Activated CD4-positive, alpha-beta T cell treated with anti-CD3 and anti-CD28 coated beads, Interleukin-2, amount 50 U/mL, for 48 hours (primary cell): ENCODE results near the gene CNGA2.
A peak's percentile ranks its signal among the peaks of the same experiment; 100 is the strongest.

Experiments
- DNase-seq, 2 experiments: peaks; one replicate each; pipeline ENCODE4 v3.0.0-alpha.2; 2020

The CNGA2 gene

DNA sequence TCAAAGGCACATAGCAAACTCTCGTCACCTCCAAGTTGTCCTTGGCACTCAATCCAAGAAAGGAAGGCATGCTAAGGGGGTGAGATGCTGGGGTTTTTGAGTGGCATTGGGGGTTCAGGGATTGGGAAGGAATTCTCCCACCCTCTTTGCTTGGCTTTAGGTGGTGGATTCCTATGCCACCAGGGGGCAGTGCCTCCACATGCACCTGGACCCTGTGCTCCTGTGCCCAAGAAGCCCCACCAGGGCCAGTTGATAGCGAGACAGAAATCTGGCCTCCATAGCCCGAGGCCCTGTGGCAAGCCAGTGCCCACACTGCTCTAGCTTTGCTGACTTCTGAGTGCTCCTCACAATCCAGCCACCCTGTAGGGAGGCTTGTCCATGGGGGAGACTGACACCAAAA is 20.7 kb upstream of the CNGA2 start:
- peak; percentile 3 to 10 for DNase-seq

GRCh38 chrX:151714362-151714761 is 20.2 kb upstream of the CNGA2 start:
- no peak for DNase-seq

DNA sequence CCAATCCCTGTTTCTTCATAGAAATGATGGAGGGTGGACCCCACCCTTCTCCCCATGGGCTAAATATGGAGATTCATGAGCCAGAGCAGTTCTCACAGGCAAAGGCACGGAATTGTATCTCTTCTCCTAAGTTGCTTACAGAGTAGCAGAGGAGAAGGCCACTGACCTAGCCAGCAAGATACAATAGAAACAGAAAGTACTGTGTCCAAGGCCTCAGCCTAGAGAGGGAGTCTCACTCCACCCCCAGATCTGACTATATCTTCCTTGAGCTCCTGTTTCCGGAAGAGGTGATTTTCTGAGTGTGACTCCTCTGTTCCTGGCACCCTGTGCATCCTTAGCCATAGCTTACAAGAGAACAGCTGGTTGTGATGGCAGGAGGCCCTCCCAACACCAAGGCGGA is 18.8 kb upstream of the CNGA2 start, which contains the start of gene FATE1:
Gene FATE1 (plus strand): TSS at position 284 of the 400 bp plus-strand sequence. CDS start 85 bp downstream, at position 369.
- no peak for DNase-seq

GRCh38 chrX:151722241-151722846 is 12.2 kb upstream of the CNGA2 start:
- peak in 1 of 2 experiments; percentile 2 for DNase-seq

GRCh38 chrX:151723156-151723760 is 11.3 kb upstream of the CNGA2 start:
- DNase-seq, result no peak

DNA sequence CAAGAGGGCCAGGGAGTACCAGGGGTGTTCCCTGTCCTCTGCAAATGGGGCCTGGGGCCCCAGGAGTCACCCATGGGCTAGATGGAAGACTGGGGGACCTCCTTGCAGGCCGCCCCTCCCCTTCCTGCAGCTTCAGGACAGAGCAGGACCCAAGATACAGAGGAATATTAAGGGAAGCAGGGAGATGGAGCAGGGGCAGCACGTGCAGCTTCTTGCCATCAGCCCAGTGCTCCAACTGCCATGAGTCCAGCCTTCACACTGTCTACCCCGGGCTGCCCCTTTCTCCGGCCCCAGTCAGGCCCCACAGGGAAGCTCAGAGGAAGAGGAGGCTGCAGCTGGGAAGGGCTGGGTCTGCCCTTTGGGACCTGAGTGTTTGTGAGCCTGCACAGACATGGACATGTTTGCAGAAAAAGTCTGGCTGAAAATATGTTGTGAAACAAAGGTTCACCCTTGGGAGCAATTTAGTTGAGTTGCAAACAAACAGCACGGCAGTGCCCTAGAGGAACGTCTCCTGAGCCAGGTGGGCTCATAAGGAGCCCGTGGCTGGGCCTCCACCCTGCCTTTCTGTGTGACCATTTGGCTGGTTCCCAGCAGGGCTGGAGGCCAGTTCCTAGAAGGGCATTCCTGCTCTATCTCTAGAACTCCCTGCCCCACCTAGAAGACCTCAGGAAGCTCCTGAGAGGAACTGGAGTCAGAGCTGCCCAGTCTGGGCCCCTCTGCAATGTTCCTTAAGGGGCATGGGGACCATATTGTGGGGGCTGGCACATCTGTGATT is 9.8 kb upstream of the CNGA2 start:
- DNase-seq, result no peak

- no peak for DNase-seq
These were observed 9.3 kb upstream of the CNGA2 start for GRCh38 chrX:151725338-151725614.

- DNase-seq, result no peak
These were observed 7.8 kb upstream of the CNGA2 start for GRCh38 chrX:151726751-151727150.

DNA sequence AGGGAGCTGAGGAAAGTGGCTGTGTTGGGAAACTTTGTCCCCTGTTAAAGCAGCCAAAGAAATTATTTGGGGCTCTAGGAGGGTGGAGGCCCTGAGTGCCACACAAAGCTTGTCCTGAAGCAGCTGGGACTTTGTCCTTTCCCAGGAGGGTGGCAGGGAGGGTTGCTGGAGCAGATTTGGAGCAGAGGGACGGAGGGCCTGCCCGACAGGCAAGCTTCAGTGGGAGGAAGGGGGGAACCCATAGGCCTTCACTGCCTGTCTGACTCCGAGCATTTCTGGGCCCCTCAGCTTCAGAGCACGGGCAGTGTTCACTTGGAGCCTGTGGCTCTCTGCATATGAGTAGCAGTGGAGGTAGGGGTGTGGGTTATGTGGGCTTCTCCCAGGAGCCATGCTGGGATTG is 7.2 kb upstream of the CNGA2 start:
- no peak for DNase-seq

- no peak for DNase-seq
These were observed 5.4 kb upstream of the CNGA2 start for GRCh38 chrX:151729056-151729725.

GRCh38 chrX:151735219-151735618 is 673 bp downstream of the CNGA2 start:
- DNase-seq, result no peak

- DNase-seq, result no peak
These were observed 2.1 kb downstream of the CNGA2 start for GRCh38 chrX:151736685-151737084.

DNA sequence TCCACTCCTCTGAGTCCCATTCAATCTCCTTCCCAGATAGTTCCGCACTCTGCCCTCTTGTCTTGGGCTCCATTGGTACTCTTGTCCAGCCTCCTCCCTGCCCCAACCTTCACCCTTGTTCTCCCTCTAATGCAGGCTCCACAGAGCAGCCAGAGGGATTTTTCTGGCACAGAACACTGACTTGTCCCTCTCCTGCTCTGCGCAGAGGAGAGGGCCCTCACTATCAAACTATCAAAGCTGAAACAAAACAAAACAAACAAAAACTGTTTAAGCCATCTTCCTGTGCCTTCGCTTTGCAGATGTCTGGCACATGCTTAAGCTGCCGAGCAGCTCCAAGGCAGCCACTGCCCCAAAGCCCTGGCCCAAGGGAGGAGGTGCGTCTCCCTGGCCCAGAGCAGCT is 2.9 kb downstream of the CNGA2 start:
- DNase-seq, result no peak

DNA sequence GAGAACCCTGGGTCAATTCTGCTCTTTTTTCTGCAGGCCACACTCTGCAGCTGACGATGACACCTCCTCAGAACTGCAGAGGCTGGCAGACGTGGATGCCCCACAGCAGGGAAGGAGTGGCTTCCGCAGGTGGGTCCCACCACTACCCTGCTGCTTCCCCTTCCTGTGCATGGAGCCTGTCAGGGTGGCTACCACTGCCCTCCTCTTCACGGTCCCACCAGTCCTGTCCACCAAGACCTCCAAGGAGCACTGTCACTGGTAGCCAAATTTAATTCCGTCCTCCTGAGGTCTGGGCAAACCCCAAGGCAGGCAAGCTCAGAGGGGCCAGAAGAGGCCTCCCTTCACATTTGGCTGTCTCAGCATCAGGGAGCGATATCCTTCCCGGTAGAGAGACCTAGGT is 4.2 kb downstream of the CNGA2 start:
- no peak for DNase-seq

GRCh38 chrX:151741606-151742005 is 7.1 kb downstream of the CNGA2 start:
- no peak for DNase-seq

DNA sequence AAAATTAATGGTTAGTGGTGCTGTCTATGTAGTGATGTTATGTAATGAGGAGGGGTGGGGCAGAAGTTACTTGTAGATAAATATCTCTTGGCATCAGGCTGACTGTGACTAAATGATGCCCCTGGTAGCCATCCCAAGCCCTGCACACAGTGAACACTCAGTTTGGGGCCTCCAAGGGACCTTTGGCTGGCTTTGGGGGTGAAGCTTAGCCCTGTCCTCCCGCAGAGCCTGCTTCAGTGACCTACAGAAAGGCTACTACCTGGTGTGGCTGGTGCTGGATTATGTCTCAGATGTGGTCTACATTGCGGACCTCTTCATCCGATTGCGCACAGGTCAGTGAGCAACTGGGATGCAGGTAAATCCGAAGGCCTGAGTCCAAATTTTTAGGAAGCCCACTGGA is 7.8 kb downstream of the CNGA2 start:
- no peak for DNase-seq

DNA sequence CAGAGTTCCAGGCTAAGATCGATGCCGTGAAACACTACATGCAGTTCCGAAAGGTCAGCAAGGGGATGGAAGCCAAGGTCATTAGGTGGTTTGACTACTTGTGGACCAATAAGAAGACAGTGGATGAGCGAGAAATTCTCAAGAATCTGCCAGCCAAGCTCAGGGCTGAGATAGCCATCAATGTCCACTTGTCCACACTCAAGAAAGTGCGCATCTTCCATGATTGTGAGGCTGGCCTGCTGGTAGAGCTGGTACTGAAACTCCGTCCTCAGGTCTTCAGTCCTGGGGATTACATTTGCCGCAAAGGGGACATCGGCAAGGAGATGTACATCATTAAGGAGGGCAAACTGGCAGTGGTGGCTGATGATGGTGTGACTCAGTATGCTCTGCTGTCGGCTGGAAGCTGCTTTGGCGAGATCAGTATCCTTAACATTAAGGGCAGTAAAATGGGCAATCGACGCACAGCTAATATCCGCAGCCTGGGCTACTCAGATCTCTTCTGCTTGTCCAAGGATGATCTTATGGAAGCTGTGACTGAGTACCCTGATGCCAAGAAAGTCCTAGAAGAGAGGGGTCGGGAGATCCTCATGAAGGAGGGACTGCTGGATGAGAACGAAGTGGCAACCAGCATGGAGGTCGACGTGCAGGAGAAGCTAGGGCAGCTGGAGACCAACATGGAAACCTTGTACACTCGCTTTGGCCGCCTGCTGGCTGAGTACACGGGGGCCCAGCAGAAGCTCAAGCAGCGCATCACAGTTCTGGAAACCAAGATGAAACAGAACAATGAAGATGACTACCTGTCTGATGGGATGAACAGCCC is 9.3 kb downstream of the CNGA2 start:
- no peak for DNase-seq

DNA sequence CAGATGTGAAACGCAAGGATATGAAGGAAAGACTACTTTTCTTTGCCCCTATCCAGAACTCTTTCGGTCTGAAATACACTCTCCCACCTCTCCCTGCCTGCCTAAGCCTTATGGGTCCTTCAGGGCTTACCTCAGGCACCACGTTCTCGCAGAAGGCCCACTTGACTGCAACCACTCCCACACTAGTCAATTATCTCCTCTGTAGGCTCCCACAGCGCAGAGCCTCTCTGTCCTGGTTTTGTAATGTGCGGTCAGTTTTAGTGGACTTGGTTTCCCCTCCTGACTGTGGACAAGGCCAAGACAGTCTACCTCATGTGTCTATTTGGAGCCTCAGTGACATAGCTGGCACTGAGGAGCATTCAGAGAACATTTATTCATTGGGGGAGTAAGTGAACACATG is 11.1 kb downstream of the CNGA2 start:
- no peak for DNase-seq

GRCh38 chrX:151746502-151746901 is 12.0 kb downstream of the CNGA2 start:
- no peak for DNase-seq

DNA sequence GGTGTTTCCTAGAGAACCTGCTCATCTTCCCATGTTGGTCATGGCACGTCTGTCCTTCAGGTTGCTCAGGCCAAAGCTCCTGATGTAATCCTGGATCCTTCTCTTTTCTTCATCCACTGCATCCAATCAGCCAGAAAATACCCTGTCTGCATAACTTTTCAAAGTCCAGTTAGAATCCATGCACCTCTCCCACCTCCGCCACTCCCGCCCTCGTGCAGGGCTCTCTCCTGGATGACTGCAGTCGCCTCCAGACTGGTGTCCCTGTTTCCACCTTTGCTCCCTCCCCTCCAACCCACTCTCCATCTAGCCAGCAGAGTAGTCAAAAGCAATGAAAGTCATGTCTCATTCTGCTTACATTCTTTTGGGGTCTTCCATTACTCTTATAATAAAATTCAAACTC is 16.0 kb downstream of the CNGA2 start:
- no peak for DNase-seq

GRCh38 chrX:151752847-151753246 is 18.3 kb downstream of the CNGA2 start:
- no peak for DNase-seq

- DNase-seq, result peak; percentile 8 to 14
These were observed 18.9 kb downstream of the CNGA2 start for GRCh38 chrX:151753313-151754046.
